IMR-90 (cell line): ENCODE data around the gene MX1.

ENCODE experiments used
- BHLHE40 ChIP-seq: fragments of 150-350 bp; IDR thresholded peaks from 2 replicates; pipeline ENCODE4 v1.6.1; 2016; ENCODE audit warnings: mild to moderate bottlenecking, low read depth, low read length
- CHD1 ChIP-seq: IDR thresholded peaks from 2 replicates; pipeline ENCODE4 v1.6.1; 2012; ENCODE audit warnings: low read depth, low read length, improper control_type of control experiment
- MAFK ChIP-seq: IDR thresholded peaks from 2 replicates; pipeline ENCODE4 v1.6.1; 2012; ENCODE audit warnings: low read depth, low read length, improper control_type of control experiment
- MXI1 ChIP-seq: IDR thresholded peaks from 2 replicates; pipeline ENCODE4 v1.6.1; 2012; ENCODE audit warnings: low read depth, mild to moderate bottlenecking, low read length, moderate library complexity, borderline replicate concordance
- POLR2A ChIP-seq: IDR thresholded peaks from 2 replicates; pipeline ENCODE4 v1.6.1; 2012; ENCODE audit warnings: mild to moderate bottlenecking, low read depth, low read length
- RAD21 ChIP-seq: IDR thresholded peaks from 2 replicates; pipeline ENCODE4 v1.6.1; 2012; ENCODE audit warnings: low read length, improper control_type of control experiment
- RFX5 ChIP-seq: IDR thresholded peaks from 2 replicates; pipeline ENCODE4 v1.8.0; 2012; ENCODE audit warnings: low read depth, mild to moderate bottlenecking, low read length, moderate library complexity
- TF ChIP-seq, protein P1 (sequence below): fragments of 150-350 bp; IDR thresholded peaks from 2 replicates; pipeline ENCODE4 v1.6.1; 2017; ENCODE audit warnings: mild to moderate bottlenecking, antibody characterized with exemption, low read length, low read depth
- TF ChIP-seq, protein P2 (sequence below): conservative IDR thresholded peaks from 2 replicates; pipeline ENCODE4 v1.5.1; 2012; ENCODE audit warnings: mild to moderate bottlenecking, low read depth, low read length, improper control_type of control experiment

GRCh38 chr21:41402796-41403195 is 23.2 kb upstream of the MX1 start:
- TF ChIP-seq MXI1, result no peak
- TF ChIP-seq, protein P1, sequence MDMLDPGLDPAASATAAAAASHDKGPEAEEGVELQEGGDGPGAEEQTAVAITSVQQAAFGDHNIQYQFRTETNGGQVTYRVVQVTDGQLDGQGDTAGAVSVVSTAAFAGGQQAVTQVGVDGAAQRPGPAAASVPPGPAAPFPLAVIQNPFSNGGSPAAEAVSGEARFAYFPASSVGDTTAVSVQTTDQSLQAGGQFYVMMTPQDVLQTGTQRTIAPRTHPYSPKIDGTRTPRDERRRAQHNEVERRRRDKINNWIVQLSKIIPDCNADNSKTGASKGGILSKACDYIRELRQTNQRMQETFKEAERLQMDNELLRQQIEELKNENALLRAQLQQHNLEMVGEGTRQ, result no peak
- no peak for TF ChIP-seq RAD21
- TF ChIP-seq, protein P2, sequence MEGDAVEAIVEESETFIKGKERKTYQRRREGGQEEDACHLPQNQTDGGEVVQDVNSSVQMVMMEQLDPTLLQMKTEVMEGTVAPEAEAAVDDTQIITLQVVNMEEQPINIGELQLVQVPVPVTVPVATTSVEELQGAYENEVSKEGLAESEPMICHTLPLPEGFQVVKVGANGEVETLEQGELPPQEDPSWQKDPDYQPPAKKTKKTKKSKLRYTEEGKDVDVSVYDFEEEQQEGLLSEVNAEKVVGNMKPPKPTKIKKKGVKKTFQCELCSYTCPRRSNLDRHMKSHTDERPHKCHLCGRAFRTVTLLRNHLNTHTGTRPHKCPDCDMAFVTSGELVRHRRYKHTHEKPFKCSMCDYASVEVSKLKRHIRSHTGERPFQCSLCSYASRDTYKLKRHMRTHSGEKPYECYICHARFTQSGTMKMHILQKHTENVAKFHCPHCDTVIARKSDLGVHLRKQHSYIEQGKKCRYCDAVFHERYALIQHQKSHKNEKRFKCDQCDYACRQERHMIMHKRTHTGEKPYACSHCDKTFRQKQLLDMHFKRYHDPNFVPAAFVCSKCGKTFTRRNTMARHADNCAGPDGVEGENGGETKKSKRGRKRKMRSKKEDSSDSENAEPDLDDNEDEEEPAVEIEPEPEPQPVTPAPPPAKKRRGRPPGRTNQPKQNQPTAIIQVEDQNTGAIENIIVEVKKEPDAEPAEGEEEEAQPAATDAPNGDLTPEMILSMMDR, result no peak
- no peak for TF ChIP-seq BHLHE40
- no peak for TF ChIP-seq POLR2A
- TF ChIP-seq MAFK, result no peak
- no peak for TF ChIP-seq RFX5
- no peak for TF ChIP-seq CHD1
